ENCODE data around the gene ILRUN.

- TF ChIP-seq EZH2phosphoT487 (IDR thresholded peaks at IDR 0.05; ENCODE audit: low read length), result no peak
- no peak for TF ChIP-seq CTCF (IDR thresholded peaks at IDR 0.05; ENCODE audit: low read length)
- no peak for TF ChIP-seq EZH2 (optimal IDR thresholded peaks at IDR 0.05; ENCODE audit: low read depth, low read length)
Measured at GRCh38 chr6:34648806-34649205, 47.8 kb downstream of the ILRUN start.
